Right lung (tissue), 5 donors: Measurements from ENCODE around the gene CCL22. TPM values are rescaled to one million over a fixed set of nuclear protein-coding genes. Genes with fewer than 3 reads are reported as not detected.
A peak's percentile ranks its signal among the peaks of the same experiment; 100 is the strongest.
"Not testable (repeated sequence)": the region's sequence is repeated elsewhere in the genome, so short reads cannot be mapped to it uniquely, and the experiment has no call there.

Experiments
- DNase-seq, 2 donors: peaks; one replicate each; pipeline ENCODE4 v3.0.0-alpha.2; 2013
- polyA plus RNA-seq, 5 donors: library from polyadenylated mRNA; unstranded; fragments of 120-200 nt; gene quantifications; one replicate each; pipeline versions ENCODE4 v1.2.1 to v1.2.3, GENCODE V29; 2013; ENCODE audit warnings: inconsistent platforms in 1 of 5, low replicate concordance in 1 of 5; ENCODE audit not compliant: insufficient read length in 5 of 5, insufficient read depth in 1 of 5

Gene CCL22
- polyA plus RNA-seq, 5 donors: 0.15 to 0.39 (median 0.22) TPM

GRCh38 chr16:57374925-57375465 lies 16.4 kb downstream of the CCL22 start:
- not testable (repeated sequence) for DNase-seq

- no peak for DNase-seq
These were observed 17.8 kb downstream of the CCL22 start for GRCh38 chr16:57376313-57376818.

GRCh38 chr16:57377080-57377841 lies 18.7 kb downstream of the CCL22 start:
- no peak for DNase-seq

DNA sequence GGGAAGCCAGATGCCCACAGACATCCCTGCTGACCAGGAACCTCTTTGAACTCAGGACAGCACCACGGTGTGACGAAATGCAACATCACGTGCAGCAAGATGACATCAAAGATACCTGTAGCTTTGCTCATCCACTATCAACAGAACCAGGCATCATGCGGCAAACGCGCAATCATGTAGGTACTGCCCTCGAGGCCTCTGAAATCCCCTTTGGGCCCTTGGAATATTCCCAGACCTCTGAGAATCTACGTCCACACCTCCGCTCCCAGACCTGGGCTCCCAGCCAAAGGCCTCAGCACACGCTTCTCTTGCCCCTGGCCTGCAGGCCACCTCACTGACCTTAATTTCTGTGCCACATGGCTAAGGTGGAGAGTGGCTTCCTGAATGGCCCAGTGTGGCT lies 21.0 kb downstream of the CCL22 start:
- no peak for DNase-seq

GRCh38 chr16:57380671-57381462 lies 22.3 kb downstream of the CCL22 start:
- no peak for DNase-seq

DNA sequence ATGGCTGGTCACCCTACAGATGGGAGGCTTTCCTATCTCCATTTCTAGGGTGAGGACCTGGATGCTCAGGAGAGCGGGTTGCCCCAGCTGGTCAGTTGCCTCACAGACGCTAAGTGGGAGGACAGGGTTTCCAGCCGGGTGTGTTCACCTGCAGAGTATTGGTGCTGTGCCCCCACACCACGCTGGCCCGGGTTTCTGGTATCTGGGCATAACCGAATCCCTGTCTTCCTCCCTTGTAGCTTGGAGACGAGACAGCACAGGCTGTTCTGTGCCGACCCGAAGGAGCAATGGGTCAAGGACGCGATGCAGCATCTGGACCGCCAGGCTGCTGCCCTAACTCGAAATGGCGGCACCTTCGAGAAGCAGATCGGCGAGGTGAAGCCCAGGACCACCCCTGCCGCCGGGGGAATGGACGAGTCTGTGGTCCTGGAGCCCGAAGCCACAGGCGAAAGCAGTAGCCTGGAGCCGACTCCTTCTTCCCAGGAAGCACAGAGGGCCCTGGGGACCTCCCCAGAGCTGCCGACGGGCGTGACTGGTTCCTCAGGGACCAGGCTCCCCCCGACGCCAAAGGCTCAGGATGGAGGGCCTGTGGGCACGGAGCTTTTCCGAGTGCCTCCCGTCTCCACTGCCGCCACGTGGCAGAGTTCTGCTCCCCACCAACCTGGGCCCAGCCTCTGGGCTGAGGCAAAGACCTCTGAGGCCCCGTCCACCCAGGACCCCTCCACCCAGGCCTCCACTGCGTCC lies 23.4 kb downstream of the CCL22 start:
- no peak for DNase-seq

DNA sequence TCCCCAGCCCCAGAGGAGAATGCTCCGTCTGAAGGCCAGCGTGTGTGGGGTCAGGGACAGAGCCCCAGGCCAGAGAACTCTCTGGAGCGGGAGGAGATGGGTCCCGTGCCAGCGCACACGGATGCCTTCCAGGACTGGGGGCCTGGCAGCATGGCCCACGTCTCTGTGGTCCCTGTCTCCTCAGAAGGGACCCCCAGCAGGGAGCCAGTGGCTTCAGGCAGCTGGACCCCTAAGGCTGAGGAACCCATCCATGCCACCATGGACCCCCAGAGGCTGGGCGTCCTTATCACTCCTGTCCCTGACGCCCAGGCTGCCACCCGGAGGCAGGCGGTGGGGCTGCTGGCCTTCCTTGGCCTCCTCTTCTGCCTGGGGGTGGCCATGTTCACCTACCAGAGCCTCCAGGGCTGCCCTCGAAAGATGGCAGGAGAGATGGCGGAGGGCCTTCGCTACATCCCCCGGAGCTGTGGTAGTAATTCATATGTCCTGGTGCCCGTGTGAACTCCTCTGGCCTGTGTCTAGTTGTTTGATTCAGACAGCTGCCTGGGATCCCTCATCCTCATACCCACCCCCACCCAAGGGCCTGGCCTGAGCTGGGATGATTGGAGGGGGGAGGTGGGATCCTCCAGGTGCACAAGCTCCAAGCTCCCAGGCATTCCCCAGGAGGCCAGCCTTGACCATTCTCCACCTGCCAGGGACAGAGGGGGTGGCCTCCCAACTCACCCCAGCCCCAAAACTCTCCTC lies 24.1 kb downstream of the CCL22 start:
- DNase-seq: no peak

- no peak for DNase-seq
These were observed 25.0 kb downstream of the CCL22 start for GRCh38 chr16:57383276-57384247.

DNA sequence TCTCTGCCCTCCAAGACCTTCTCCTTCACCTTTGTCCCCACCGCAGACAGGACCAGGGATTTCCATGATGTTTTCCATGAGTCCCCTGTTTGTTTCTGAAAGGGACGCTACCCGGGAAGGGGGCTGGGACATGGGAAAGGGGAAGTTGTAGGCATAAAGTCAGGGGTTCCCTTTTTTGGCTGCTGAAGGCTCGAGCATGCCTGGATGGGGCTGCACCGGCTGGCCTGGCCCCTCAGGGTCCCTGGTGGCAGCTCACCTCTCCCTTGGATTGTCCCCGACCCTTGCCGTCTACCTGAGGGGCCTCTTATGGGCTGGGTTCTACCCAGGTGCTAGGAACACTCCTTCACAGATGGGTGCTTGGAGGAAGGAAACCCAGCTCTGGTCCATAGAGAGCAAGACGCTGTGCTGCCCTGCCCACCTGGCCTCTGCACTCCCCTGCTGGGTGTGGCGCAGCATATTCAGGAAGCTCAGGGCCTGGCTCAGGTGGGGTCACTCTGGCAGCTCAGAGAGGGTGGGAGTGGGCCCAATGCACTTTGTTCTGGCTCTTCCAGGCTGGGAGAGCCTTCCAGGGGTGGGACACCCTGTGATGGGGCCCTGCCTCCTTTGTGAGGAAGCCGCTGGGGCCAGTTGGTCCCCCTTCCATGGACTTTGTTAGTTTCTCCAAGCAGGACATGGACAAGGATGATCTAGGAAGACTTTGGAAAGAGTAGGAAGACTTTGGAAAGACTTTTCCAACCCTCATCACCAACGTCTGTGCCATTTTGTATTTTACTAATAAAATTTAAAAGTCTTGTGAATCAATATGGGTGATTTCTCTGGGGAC lies 25.9 kb downstream of the CCL22 start:
- DNase-seq: no peak

DNA sequence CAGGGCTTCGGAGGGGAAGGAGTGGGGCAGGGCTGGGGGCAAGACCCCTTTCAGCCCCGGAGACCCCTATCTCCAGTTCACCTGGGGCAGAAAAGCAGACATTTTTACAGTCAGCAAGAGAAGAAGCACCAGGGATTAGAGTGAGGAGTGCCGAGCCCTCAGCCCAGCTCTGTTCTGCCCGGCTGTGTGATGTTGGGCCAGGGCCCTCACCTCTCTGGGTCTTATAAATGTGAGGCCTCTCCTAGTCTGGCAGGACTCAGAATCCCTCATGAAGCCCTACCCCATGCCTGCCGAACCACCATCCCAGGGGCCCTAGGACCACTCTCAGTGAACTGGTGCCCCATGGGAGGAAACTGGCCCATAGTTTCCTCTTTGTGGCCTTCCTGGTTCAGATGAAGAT lies 26.5 kb downstream of the CCL22 start:
- DNase-seq: no peak

GRCh38 chr16:57386381-57386951 lies 27.9 kb downstream of the CCL22 start:
- no peak for DNase-seq

DNA sequence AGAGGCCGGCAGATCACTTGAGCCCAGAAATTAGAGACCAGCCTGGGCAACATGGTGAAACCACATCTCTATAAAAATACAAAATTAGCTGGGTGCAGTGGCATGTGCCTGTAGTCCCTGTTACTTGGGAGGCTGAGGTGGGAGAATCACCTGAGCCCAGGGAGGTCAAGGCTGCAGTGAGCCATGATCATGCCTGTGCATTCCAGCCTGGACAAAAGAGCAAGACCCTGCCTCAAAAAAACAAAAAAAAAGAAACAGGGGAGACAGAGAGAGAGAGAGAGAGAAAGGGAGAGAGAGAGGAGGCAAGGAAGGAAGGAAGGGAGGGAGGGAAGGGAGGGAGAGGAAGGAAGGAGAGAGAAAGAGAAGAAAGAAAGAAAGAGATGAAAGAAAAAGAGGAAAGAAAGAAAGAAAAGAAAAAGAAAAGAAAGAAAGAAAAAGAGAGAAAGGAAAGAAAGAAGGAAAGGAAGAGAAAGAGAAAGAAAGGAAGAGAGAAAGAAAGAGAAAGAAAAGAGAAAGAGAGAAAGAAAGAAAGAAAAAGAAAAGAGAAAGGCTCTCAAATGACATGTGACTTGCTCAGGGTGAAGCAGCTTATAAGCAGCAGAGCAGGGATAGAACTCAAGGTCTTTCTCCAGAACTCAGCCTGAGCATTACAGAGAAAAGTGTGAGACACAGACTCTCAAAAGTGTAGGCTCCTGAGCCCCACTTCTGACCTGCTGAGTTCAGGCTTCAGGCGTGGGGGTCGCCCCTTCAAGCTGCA lies 29.2 kb downstream of the CCL22 start:
- no peak for DNase-seq

DNA sequence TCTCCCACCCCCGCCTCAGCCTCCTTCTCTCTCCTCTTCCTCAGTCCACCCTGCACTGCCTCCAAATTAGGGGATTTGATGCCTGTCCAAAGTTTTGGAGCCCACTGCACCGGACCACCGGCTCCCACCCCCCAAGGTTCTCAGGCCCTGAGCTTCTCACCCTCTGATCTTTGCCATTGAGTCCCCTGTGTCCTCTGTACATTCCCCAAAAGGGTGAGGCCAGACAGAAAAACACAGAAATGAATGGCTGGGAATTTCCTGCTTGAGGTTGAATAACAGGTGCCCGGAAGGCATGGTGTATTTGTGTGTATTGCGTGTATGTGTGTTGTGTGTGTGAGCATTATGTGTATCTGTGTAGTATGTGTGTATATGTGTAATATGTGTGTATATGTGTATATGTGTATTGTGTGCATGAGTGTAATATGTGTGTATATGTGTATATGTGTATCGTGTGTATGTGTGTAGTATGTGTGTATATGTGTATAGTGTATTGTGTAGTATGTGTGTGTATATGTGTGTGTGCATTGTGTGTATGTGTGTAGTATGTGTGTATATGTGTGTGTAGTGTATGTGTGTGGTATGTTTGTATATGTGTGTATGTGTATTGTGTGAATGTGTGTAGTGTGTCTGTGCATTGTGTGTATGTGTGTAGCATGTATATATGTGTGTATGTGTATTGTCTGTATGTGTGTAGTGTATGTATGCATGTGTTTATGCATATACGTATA lies 29.9 kb downstream of the CCL22 start:
- no peak for DNase-seq

DNA sequence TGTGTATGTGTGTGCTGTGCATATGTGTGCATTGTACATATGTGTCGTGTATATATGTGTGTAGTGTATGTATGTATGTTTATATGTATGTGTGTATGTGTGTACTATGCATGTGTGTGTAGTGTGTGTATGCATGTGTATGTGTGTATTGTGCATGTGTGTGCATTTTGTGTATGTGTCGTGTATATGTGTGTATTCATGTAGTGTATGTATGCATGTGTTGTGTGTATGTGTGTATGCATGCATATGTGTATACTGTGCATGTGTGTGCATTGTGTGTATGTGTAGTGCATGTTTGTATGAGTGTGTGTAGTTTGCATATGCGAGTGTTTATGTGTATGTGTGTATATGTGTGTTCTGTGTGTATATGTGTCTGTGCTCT lies 30.5 kb downstream of the CCL22 start:
- no peak for DNase-seq

DNA sequence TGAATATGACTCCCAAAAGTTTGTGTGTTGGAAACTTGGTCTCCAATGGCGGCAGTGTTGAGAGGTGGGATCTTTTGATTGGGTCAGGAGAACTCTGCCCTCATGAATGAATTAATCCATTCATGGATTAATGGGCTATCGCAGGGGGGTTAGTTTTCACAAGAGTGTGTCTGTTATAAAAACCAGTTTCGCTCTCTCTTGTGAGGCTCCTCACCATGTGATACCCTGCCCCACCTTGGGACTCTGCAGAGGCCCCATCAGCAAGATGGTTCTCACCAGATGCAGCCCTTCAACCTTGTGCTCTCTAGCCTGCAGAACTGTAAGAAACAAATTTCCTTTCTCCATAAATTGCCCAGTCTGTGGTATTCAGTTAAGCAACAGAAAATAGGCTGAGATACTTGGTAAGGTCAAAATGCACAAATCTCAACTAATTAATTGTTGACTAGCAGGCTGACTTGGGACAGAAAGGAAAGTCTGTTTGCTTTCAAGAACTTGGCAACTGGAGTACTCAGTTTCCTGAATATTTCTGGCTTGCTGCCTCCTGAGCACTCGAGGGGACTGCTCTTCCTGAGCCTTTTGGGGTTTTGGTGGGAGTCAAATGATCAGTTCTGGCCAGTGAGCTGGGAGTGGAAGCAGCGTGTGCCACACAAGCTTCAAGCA lies 32.2 kb downstream of the CCL22 start:
- peak in 1 of 2 donors; percentile 32 for DNase-seq

- no peak for DNase-seq
These were observed 32.7 kb downstream of the CCL22 start for GRCh38 chr16:57391300-57391699.

GRCh38 chr16:57391708-57392107 lies 33.1 kb downstream of the CCL22 start:
- no peak for DNase-seq
